GM23338 (cell line): ENCODE measurements around the gene DDX31. TPM values are rescaled to one million over a fixed set of nuclear protein-coding genes. Genes with fewer than 3 reads are reported as not detected.

Source experiments
- ATAC-seq: fragments of 200-7000 bp; cut with Tn5 transposase; 3 replicates; pipeline ENCODE4 v1.9.1; 2020
- DNase-seq: peaks from one replicate; pipeline ENCODE4 v3.0.0-alpha.2; 2015; ENCODE audit warnings: low spot score
- H2AFZ ChIP-seq: fragments of 200-600 bp; sonication (generic); 2 replicates; pipeline ENCODE4 v1.8.0; 2016; ENCODE audit warnings: antibody characterized with exemption, mild to moderate bottlenecking, moderate library complexity
- H3F3A ChIP-seq: fragments of 200-600 bp; sonication (generic); replicated peaks from 2 replicates; pipeline ENCODE4 v1.8.0; 2017; ENCODE audit warnings: antibody characterized with exemption, mixed run types, low read depth
- H3K27ac ChIP-seq: fragments of 200-600 bp; sonication (generic); 2 replicates; pipeline ENCODE4 v1.6.1; 2016; ENCODE audit warnings: low read depth
- H3K27me3 ChIP-seq: fragments of 200-600 bp; sonication (generic); 2 replicates; pipeline ENCODE4 v1.8.0; 2016; ENCODE audit warnings: mild to moderate bottlenecking, mixed run types, moderate library complexity; ENCODE audit not compliant: insufficient read depth
- H3K36me3 ChIP-seq: fragments of 200-600 bp; sonication (generic); 2 replicates; pipeline ENCODE4 v1.8.0; 2016; ENCODE audit warnings: mild to moderate bottlenecking; ENCODE audit not compliant: insufficient read depth
- H3K4me1 ChIP-seq: fragments of 200-600 bp; sonication (generic); 2 replicates; pipeline ENCODE4 v1.8.0; 2016; ENCODE audit warnings: mild to moderate bottlenecking, moderate library complexity; ENCODE audit not compliant: insufficient read depth
- H3K4me2 ChIP-seq: fragments of 200-600 bp; sonication (generic); 2 replicates; pipeline ENCODE4 v1.7.1; 2017; ENCODE audit warnings: mixed run types
- H3K4me3 ChIP-seq: fragments of 200-600 bp; sonication (generic); 2 replicates; pipeline ENCODE4 v1.6.1; 2016; ENCODE audit warnings: mixed run types
- H3K79me2 ChIP-seq: fragments of 200-600 bp; sonication (generic); replicated peaks from 2 replicates; pipeline ENCODE4 v1.8.0; 2017; ENCODE audit warnings: mild to moderate bottlenecking; ENCODE audit not compliant: insufficient read depth
- H3K9me2 ChIP-seq: fragments of 200-600 bp; sonication (generic); 2 replicates; pipeline ENCODE4 v1.8.0; 2017; ENCODE audit not compliant: insufficient read depth
- H4K20me1 ChIP-seq: fragments of 200-600 bp; sonication (generic); replicated peaks from 2 replicates; pipeline ENCODE4 v1.8.0; 2017; ENCODE audit warnings: mild to moderate bottlenecking; ENCODE audit not compliant: insufficient read depth
- H3K27ac Mint-ChIP-seq: 2 replicates; pipeline ENCODE4 v1.8.0; 2020; ENCODE audit warnings: inconsistent platforms, mild to moderate bottlenecking, moderate library complexity, mixed read lengths
- H3K27me3 Mint-ChIP-seq: 3 replicates; pipeline ENCODE4 v1.8.0; 2022; ENCODE audit warnings: low read depth, mild to moderate bottlenecking, moderate library complexity, mixed read lengths, inconsistent platforms; ENCODE audit not compliant: insufficient read depth, poor library complexity
- H3K36me3 Mint-ChIP-seq: 3 replicates; pipeline ENCODE4 v1.8.0; 2021; ENCODE audit warnings: low read depth, mild to moderate bottlenecking, inconsistent platforms, moderate library complexity, mixed read lengths
- H3K4me1 Mint-ChIP-seq: 3 replicates; pipeline ENCODE4 v1.8.0; 2020; ENCODE audit warnings: mild to moderate bottlenecking, inconsistent platforms, mixed read lengths
- H3K4me3 Mint-ChIP-seq: 3 replicates; pipeline ENCODE4 v1.8.0; 2021; ENCODE audit warnings: moderate library complexity, mild to moderate bottlenecking, inconsistent platforms, mixed read lengths
- H3K9me3 Mint-ChIP-seq: 3 replicates; pipeline ENCODE4 v1.8.0; 2020; ENCODE audit warnings: moderate library complexity, mild to moderate bottlenecking, inconsistent platforms, mixed read lengths
- CREB1 ChIP-seq: fragments of 250-450 bp; sonication (Bioruptor Pico); IDR thresholded peaks from 2 replicates; pipeline ENCODE4 v1.5.0; 2020; ENCODE audit warnings: low read depth, mild to moderate bottlenecking, moderate library complexity
- EZH2 ChIP-seq: fragments of 200-600 bp; sonication (generic); IDR thresholded peaks from one replicate; pipeline ENCODE4 v1.8.0; 2017; ENCODE audit warnings: antibody characterized with exemption, mild to moderate bottlenecking, low read depth; ENCODE audit not compliant: unreplicated experiment
- EZH2phosphoT487 ChIP-seq: fragments of 200-600 bp; sonication (generic); IDR thresholded peaks from one replicate; pipeline ENCODE4 v1.8.1; 2018; ENCODE audit warnings: antibody characterized with exemption; ENCODE audit not compliant: unreplicated experiment
- JUNB ChIP-seq: IDR thresholded peaks from one replicate; pipeline ENCODE4 v1.6.1; 2016; ENCODE audit warnings: antibody characterized with exemption; ENCODE audit not compliant: unreplicated experiment
- NANOG ChIP-seq: IDR thresholded peaks from 2 replicates; pipeline ENCODE4 v1.6.1; 2016; ENCODE audit warnings: antibody characterized with exemption, borderline replicate concordance
- POLR2AphosphoS5 ChIP-seq: IDR thresholded peaks from 2 replicates; pipeline ENCODE4 v1.6.1; 2016; ENCODE audit warnings: antibody characterized with exemption, low read depth
- ZNF331 ChIP-seq: fragments of 250-450 bp; sonication (Bioruptor Pico); IDR thresholded peaks from 2 replicates; pipeline ENCODE4 v1.5.0; 2020; ENCODE audit warnings: low read depth, mild to moderate bottlenecking, moderate library complexity
- polyA plus RNA-seq: library from polyadenylated mRNA; unstranded; fragments of >200 nt; fragmentation: Nextera tagmentation; extraction: Ambion mirVana; gene quantifications from 2 replicates; pipeline ENCODE4 v1.2.1, GENCODE V29; 2016
- total RNA-seq: library from RNA; depleted of rRNA; stranded (reverse); fragments of >200 nt; shearing (Covaris generic); gene quantifications from 2 replicates; pipeline ENCODE4 v1.2.3, GENCODE V29; 2014
- TF ChIP-seq, protein P1 (sequence below): IDR thresholded peaks from one replicate; pipeline ENCODE4 v1.6.1; 2018; ENCODE audit warnings: antibody characterized with exemption; ENCODE audit not compliant: unreplicated experiment
- TF ChIP-seq, protein P2 (sequence below), 2 experiments: fragments of 200-600 bp in 1 of 2; sonication (generic) in 1 of 2; conservative IDR thresholded peaks; 2 replicates each; pipeline versions ENCODE4 v1.5.1 to v1.6.1; 2016 to 2017; ENCODE audit warnings: antibody characterized with exemption in 2 of 2, low read depth in 2 of 2, mild to moderate bottlenecking in 2 of 2, moderate library complexity in 1 of 2
- TF ChIP-seq, protein P3 (sequence below): fragments of 250-450 bp; sonication (Bioruptor Pico); IDR thresholded peaks from 2 replicates; pipeline ENCODE4 v1.5.0; 2020; ENCODE audit warnings: mild to moderate bottlenecking, moderate library complexity

Gene DDX31
- total and polyA plus RNA-seq, 2 experiments from 2014 or later, result 14.8 to 23.5 TPM

DNA sequence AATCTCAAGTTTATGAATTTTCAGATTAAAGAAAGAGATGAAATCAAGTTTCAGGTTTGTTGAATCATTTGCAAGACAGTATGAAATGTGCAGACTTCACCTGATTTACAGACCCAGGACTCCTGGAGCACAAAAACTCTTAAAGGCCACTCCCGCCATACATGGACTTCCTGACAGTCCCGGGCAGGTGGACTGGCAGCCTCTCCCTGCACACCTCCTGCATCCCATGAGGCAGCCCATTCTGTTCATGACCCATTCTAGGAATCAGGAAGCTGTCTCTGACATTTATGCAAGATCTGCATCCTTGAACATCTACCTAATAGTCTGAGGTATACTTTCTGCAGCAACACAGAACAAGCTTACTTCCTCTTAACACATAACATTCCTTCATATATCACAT lies 5.9 kb downstream of the DDX31 start (continued):
- TF ChIP-seq, protein P1, sequence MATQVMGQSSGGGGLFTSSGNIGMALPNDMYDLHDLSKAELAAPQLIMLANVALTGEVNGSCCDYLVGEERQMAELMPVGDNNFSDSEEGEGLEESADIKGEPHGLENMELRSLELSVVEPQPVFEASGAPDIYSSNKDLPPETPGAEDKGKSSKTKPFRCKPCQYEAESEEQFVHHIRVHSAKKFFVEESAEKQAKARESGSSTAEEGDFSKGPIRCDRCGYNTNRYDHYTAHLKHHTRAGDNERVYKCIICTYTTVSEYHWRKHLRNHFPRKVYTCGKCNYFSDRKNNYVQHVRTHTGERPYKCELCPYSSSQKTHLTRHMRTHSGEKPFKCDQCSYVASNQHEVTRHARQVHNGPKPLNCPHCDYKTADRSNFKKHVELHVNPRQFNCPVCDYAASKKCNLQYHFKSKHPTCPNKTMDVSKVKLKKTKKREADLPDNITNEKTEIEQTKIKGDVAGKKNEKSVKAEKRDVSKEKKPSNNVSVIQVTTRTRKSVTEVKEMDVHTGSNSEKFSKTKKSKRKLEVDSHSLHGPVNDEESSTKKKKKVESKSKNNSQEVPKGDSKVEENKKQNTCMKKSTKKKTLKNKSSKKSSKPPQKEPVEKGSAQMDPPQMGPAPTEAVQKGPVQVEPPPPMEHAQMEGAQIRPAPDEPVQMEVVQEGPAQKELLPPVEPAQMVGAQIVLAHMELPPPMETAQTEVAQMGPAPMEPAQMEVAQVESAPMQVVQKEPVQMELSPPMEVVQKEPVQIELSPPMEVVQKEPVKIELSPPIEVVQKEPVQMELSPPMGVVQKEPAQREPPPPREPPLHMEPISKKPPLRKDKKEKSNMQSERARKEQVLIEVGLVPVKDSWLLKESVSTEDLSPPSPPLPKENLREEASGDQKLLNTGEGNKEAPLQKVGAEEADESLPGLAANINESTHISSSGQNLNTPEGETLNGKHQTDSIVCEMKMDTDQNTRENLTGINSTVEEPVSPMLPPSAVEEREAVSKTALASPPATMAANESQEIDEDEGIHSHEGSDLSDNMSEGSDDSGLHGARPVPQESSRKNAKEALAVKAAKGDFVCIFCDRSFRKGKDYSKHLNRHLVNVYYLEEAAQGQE, result no peak
- TF ChIP-seq CREB1 (CRISPR knock-in tag) (no peak), JUNB (no peak), NANOG (no peak)
- TF ChIP-seq, protein P2, sequence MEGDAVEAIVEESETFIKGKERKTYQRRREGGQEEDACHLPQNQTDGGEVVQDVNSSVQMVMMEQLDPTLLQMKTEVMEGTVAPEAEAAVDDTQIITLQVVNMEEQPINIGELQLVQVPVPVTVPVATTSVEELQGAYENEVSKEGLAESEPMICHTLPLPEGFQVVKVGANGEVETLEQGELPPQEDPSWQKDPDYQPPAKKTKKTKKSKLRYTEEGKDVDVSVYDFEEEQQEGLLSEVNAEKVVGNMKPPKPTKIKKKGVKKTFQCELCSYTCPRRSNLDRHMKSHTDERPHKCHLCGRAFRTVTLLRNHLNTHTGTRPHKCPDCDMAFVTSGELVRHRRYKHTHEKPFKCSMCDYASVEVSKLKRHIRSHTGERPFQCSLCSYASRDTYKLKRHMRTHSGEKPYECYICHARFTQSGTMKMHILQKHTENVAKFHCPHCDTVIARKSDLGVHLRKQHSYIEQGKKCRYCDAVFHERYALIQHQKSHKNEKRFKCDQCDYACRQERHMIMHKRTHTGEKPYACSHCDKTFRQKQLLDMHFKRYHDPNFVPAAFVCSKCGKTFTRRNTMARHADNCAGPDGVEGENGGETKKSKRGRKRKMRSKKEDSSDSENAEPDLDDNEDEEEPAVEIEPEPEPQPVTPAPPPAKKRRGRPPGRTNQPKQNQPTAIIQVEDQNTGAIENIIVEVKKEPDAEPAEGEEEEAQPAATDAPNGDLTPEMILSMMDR (conservative IDR thresholded peaks at IDR 0.05; ENCODE audit: low read depth in 2 of 2), result no peak

DNA sequence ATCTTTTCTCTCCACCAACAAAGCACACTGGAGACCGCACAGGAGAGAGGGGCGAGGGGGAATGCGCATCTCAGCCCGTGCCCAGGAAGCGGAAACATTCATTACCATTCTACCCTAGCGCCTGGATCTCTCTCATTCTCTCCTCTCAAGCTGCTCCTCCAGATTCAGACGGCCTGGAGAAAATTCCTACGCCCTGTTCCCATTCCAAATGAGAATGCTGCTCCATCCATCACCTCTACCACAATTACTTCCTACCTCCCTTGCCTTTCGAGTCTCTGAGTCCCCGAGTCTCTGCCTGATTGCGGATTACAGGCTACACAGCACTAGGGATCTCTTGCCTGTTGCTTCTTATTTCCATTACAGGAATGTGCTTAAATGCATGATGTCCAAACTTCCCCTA lies 6.7 kb downstream of the DDX31 start:
- Histone ChIP-seq H3K79me2 (peaks cover 75% of the 10 kb centered on the region), H3K27ac (peak overlapping the region; percentile 70), H3K4me2 (peak overlapping the region; percentile 71)
- TF ChIP-seq POLR2AphosphoS5 (no peak), ZNF331 (CRISPR knock-in tag) (no peak), EZH2 (no peak), EZH2phosphoT487 (no peak)
- TF ChIP-seq, protein P1, result no peak
- TF ChIP-seq, protein P3, sequence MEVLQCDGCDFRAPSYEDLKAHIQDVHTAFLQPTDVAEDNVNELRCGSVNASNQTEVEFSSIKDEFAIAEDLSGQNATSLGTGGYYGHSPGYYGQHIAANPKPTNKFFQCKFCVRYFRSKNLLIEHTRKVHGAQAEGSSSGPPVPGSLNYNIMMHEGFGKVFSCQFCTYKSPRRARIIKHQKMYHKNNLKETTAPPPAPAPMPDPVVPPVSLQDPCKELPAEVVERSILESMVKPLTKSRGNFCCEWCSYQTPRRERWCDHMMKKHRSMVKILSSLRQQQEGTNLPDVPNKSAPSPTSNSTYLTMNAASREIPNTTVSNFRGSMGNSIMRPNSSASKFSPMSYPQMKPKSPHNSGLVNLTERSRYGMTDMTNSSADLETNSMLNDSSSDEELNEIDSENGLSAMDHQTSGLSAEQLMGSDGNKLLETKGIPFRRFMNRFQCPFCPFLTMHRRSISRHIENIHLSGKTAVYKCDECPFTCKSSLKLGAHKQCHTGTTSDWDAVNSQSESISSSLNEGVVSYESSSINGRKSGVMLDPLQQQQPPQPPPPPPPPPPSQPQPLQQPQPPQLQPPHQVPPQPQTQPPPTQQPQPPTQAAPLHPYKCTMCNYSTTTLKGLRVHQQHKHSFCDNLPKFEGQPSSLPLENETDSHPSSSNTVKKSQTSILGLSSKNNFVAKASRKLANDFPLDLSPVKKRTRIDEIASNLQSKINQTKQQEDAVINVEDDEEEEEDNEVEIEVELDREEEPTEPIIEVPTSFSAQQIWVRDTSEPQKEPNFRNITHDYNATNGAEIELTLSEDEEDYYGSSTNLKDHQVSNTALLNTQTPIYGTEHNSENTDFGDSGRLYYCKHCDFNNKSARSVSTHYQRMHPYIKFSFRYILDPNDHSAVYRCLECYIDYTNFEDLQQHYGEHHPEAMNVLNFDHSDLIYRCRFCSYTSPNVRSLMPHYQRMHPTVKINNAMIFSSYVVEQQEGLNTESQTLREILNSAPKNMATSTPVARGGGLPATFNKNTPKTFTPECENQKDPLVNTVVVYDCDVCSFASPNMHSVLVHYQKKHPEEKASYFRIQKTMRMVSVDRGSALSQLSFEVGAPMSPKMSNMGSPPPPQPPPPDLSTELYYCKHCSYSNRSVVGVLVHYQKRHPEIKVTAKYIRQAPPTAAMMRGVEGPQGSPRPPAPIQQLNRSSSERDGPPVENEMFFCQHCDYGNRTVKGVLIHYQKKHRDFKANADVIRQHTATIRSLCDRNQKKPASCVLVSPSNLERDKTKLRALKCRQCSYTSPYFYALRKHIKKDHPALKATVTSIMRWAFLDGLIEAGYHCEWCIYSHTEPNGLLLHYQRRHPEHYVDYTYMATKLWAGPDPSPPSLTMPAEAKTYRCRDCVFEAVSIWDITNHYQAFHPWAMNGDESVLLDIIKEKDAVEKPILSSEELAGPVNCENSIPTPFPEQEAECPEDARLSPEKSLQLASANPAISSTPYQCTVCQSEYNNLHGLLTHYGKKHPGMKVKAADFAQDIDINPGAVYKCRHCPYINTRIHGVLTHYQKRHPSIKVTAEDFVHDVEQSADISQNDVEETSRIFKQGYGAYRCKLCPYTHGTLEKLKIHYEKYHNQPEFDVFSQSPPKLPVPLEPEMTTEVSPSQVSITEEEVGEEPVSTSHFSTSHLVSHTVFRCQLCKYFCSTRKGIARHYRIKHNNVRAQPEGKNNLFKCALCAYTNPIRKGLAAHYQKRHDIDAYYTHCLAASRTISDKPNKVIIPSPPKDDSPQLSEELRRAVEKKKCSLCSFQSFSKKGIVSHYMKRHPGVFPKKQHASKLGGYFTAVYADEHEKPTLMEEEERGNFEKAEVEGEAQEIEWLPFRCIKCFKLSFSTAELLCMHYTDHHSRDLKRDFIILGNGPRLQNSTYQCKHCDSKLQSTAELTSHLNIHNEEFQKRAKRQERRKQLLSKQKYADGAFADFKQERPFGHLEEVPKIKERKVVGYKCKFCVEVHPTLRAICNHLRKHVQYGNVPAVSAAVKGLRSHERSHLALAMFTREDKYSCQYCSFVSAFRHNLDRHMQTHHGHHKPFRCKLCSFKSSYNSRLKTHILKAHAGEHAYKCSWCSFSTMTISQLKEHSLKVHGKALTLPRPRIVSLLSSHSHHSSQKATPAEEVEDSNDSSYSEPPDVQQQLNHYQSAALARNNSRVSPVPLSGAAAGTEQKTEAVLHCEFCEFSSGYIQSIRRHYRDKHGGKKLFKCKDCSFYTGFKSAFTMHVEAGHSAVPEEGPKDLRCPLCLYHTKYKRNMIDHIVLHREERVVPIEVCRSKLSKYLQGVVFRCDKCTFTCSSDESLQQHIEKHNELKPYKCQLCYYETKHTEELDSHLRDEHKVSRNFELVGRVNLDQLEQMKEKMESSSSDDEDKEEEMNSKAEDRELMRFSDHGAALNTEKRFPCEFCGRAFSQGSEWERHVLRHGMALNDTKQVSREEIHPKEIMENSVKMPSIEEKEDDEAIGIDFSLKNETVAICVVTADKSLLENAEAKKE, result no peak

More for the DNA sequence above, 6.7 kb downstream of the DDX31 start:
- Mint-ChIP-seq H3K9me3 (no peaks in the 10 kb centered on the region), H3K27me3 (peaks cover 9% of the 10 kb centered on the region), H3K4me1 (peaks cover 17% of the 10 kb centered on the region), H3K4me3 (no peak overlapping the region), H3K36me3 (peaks cover 42% of the 10 kb centered on the region), H3K27ac (no peak overlapping the region)
- Histone ChIP-seq H3F3A (peaks cover 8% of the 10 kb centered on the region), H2AFZ (no peak overlapping the region), H4K20me1 (peaks cover 14% of the 10 kb centered on the region; the same call in 1 of the 2 replicates), H3K36me3 (0 out of 2 replicates have a peak, but pooled peaks cover 8% of the 10 kb centered on the region), H3K9me2 (no peaks in the 10 kb centered on the region), H3K4me1 (peaks cover 52% of the 10 kb centered on the region), H3K4me3 (peak overlapping the region; percentile 20; the same call in 1 of the 2 replicates), H3K27me3 (no peaks in the 10 kb centered on the region)
- peak; percentile 80 for DNase-seq
- peak; percentile 94 for ATAC-seq
